Esophagus (tissue), 2 donors: ENCODE measurements around the gene UFD1. TPM values are rescaled to one million over a fixed set of nuclear protein-coding genes. Genes with fewer than 3 reads are reported as not detected.

Experiments used
- H3K27ac ChIP-seq, 2 donors: one replicate each; pipeline ENCODE4 v1.5.1; 2013; ENCODE audit warnings: low read depth in 2 of 2, mild to moderate bottlenecking in 2 of 2, inconsistent platforms in 1 of 2, low read length in 1 of 2, moderate library complexity in 1 of 2
- H3K27me3 ChIP-seq, 2 donors: one replicate each; pipeline ENCODE4 v1.6.1; 2013; ENCODE audit warnings: low read length in 2 of 2, control low read depth in 1 of 2, mild to moderate bottlenecking in 1 of 2; ENCODE audit not compliant: insufficient read depth in 2 of 2, control insufficient read depth in 1 of 2
- H3K36me3 ChIP-seq, 2 donors: one replicate each; pipeline ENCODE4 v1.6.1; 2013; ENCODE audit warnings: low read length in 1 of 2; ENCODE audit not compliant: control insufficient read depth in 2 of 2, insufficient read depth in 2 of 2
- H3K4me1 ChIP-seq, 2 donors: one replicate each; pipeline ENCODE4 v1.6.1; 2013; ENCODE audit warnings: low read length in 1 of 2; ENCODE audit not compliant: control insufficient read depth in 2 of 2, insufficient read depth in 2 of 2
- H3K4me3 ChIP-seq, 2 donors: one replicate each; pipeline ENCODE4 v1.5.1; 2013; ENCODE audit warnings: low read length in 2 of 2, mild to moderate bottlenecking in 2 of 2, low read depth in 1 of 2, moderate library complexity in 1 of 2
- H3K9me3 ChIP-seq, 2 donors: one replicate each; pipeline ENCODE4 v1.6.1; 2013; ENCODE audit warnings: mild to moderate bottlenecking in 2 of 2, low read depth in 1 of 2, low read length in 1 of 2, moderate library complexity in 1 of 2; ENCODE audit not compliant: control insufficient read depth in 2 of 2, insufficient read depth in 1 of 2
- whole genome bisulfite sequencing, 2 donors: extraction: QIAGEN DNeasy Blood & Tissue Kit; methylation state at CpG; one replicate each; pipeline ENCODE4 v1.1.7; 2013; 5-methylcytosine and 5-hydroxymethylcytosine counted together
- polyA plus RNA-seq, 2 donors: library from polyadenylated mRNA; stranded (reverse); fragments of 200-250 nt; gene quantifications; one replicate each; pipeline ENCODE4 v1.2.3, GENCODE V29; 2013
- donor health status: healthy with polysubstance abuse.
- donor health status: Bipolar disorder and iron deficiency.

UFD1 gene
- polyA plus RNA-seq, 2 donors, result 59.7 to 78.3 TPM

DNA sequence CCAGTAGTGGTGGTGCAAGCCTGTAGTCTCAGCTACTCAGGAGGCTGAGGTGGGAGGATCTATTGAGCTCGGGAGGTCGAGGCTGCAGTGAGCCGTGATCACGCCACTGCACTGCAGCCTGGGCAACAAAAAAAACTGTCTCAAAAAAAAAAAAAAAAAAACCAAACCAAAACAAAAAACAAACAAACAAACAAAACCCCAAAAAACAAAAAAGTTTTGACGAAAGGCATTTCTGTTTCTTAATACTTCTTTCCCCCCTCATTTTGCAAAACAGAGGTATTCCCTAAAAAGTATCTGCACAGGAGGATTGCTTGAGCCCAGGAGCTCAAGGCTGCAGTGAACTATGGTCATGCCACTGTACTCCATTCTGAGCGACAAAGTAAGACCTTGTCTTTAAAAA is 58.7 kb downstream of the UFD1 start:
- 91 to 93% methylated on average over 6 of the region's 6 CpGs for WGBS, 2 donors
- Histone ChIP-seq H3K27ac (no peak overlapping the region), H3K27me3 (no peaks in the 10 kb centered on the region), H3K9me3 (no peaks in the 10 kb centered on the region), H3K36me3 (no peaks in the 10 kb centered on the region), H3K4me1 (peaks cover 0 to 8% of the 10 kb centered on the region in 2 donors), H3K4me3 (no peak overlapping the region)

DNA sequence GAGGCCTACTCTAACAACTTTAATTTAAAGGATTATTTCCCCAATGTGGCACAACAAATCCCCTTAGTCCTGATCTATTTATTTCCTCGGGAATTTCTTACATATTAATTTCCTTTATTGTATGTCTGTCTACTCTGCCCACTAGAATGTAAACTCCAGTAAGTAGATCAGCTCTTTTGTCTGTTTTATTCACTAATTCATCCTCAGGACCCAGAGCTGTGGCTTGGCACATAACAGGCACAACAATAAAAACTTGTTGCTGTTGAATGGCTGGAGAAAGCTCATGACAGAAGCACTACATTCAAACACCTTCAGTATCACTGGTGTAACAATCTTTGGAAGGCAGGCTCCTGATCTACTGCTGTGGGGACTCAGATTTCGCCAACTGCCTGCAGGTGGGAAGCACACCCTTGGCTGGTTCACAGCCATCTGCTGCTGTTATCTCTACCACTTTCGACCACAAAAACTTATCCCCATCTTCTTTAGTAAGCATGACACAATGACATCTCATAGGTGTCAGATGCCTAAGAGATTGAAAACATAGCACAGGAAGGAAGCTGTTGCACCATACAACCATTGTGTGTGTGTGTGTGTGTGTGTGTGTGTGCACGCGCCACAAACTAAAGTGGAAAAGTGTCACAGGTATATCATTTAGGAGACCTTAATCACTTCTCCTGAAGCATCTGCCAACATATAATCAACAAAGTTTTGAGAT is 59.4 kb downstream of the UFD1 start:
- no peaks in the 10 kb centered on the region for H3K27me3 ChIP-seq
- no peaks in the 10 kb centered on the region for H3K9me3 ChIP-seq
- no peak overlapping the region for H3K4me3 ChIP-seq
- WGBS, 2 donors, result 73 to 74% methylated on average over 5 of the region's 5 CpGs
- no peak overlapping the region for H3K27ac ChIP-seq
- H3K4me1 ChIP-seq, result peaks cover 0 to 8% of the 10 kb centered on the region in 2 donors
- no peaks in the 10 kb centered on the region for H3K36me3 ChIP-seq

DNA sequence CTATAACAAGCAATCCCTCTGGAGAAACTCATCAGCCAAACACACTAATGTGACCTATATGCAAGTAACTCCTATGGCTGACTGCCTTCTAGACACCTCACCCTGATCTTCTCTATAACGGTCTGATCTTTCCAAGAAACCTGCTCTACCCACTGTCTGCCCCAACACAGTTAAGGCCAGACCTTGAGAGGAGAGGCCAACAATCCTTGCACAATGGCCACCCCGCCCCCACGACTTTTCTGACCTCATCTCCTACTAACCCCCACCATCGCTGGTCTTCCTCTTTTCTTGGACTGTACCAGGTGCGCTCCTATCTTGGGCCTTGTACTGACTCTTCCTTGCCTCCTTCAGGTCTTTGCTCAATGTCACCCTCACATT is 59.9 kb downstream of the UFD1 start:
- H3K36me3 ChIP-seq, result no peaks in the 10 kb centered on the region
- no peak overlapping the region for H3K27ac ChIP-seq
- H3K27me3 ChIP-seq, result no peaks in the 10 kb centered on the region
- WGBS, 2 donors, result 78 to 79% methylated on average over 5 of the region's 5 CpGs
- peaks cover 0 to 8% of the 10 kb centered on the region in 2 donors for H3K4me1 ChIP-seq
- H3K4me3 ChIP-seq, result no peak overlapping the region
- H3K9me3 ChIP-seq, result no peaks in the 10 kb centered on the region

DNA sequence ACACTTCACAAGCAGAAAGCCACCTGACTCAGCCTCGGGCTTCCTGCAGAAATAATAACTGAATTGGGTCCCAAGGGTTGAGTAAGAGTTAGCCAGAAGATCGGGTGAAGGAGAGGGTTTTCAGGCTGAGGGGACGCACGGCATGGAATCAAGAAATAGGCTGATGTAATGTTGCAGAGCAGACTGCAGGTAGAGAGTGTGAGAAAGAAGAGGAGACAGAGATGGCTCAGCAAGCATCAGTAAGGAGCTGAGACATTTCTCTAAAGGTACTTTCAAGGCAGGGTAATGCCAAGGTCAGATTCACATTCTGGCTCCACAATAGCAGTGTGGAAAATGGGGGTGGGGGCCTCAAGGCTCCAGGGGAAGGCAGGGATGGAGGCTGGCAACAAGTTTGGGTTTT is 66.1 kb downstream of the UFD1 start:
- H3K4me3 ChIP-seq, result no peak overlapping the region
- peaks cover 0 to 6% of the 10 kb centered on the region in 2 donors for H3K36me3 ChIP-seq
- no peaks in the 10 kb centered on the region for H3K9me3 ChIP-seq
- WGBS, 2 donors, result 88 to 92% methylated on average over 4 of the region's 4 CpGs
- H3K27ac ChIP-seq, result no peak overlapping the region
- peaks cover 0 to 3% of the 10 kb centered on the region in 2 donors for H3K4me1 ChIP-seq
- H3K27me3 ChIP-seq, result no peaks in the 10 kb centered on the region

- Histone ChIP-seq H3K9me3 (no peaks in the 10 kb centered on the region), H3K36me3 (peaks cover 0 to 10% of the 10 kb centered on the region in 2 donors), H3K27ac (no peak overlapping the region), H3K4me1 (peaks cover 0 to 3% of the 10 kb centered on the region in 2 donors), H3K27me3 (no peaks in the 10 kb centered on the region), H3K4me3 (no peak overlapping the region)
- 84 to 93% methylated on average over 4 of the region's 4 CpGs for WGBS, 2 donors
Measured at GRCh38 chr22:19412478-19412877, 66.5 kb downstream of the UFD1 start.

DNA sequence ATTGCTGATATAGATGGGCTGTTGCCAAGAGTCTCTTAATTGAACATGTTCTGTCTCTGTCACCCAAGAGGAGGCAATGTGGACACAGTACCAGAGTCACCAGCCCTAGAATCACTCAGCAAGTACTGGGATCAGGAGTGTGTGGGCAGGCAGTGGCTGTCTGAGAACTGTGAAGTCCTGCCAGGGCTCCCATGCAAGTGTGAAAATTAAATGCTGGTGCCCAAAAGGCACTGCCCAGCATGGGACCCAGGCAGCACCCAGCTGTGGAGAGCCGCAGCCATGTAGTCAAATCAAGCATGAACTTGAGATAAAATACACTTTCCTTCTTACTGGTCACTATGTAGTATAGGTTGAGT is 67.3 kb downstream of the UFD1 start:
- WGBS, 2 donors, result 96 to 100% methylated on average over 1 of the region's 1 CpG
- Histone ChIP-seq H3K9me3 (no peaks in the 10 kb centered on the region), H3K27me3 (no peaks in the 10 kb centered on the region), H3K27ac (no peak overlapping the region), H3K4me3 (no peak overlapping the region), H3K4me1 (peaks cover 0 to 3% of the 10 kb centered on the region in 2 donors), H3K36me3 (peaks cover 3 to 10% of the 10 kb centered on the region in 2 donors)

GRCh38 chr22:19410941-19411689 is 67.9 kb downstream of the UFD1 start:
- no peak overlapping the region for H3K27ac ChIP-seq
- no peaks in the 10 kb centered on the region for H3K27me3 ChIP-seq
- WGBS, 2 donors, result 93 to 94% methylated on average over 6 of the region's 6 CpGs
- H3K9me3 ChIP-seq, result no peaks in the 10 kb centered on the region
- peaks cover 0 to 3% of the 10 kb centered on the region in 2 donors for H3K4me1 ChIP-seq
- H3K36me3 ChIP-seq, result peaks cover 7 to 13% of the 10 kb centered on the region in 2 donors
- no peak overlapping the region for H3K4me3 ChIP-seq

- H3K36me3 ChIP-seq, result peaks cover 7 to 24% of the 10 kb centered on the region in 2 donors
- no peak overlapping the region for H3K4me3 ChIP-seq
- H3K9me3 ChIP-seq, result no peaks in the 10 kb centered on the region
- WGBS, 2 donors, result 75 to 86% methylated on average over 16 of the region's 16 CpGs
- no peak overlapping the region for H3K27ac ChIP-seq
- H3K4me1 ChIP-seq, result no peaks in the 10 kb centered on the region
- no peaks in the 10 kb centered on the region for H3K27me3 ChIP-seq
Measured at GRCh38 chr22:19407649-19408606, 71.1 kb downstream of the UFD1 start.

DNA sequence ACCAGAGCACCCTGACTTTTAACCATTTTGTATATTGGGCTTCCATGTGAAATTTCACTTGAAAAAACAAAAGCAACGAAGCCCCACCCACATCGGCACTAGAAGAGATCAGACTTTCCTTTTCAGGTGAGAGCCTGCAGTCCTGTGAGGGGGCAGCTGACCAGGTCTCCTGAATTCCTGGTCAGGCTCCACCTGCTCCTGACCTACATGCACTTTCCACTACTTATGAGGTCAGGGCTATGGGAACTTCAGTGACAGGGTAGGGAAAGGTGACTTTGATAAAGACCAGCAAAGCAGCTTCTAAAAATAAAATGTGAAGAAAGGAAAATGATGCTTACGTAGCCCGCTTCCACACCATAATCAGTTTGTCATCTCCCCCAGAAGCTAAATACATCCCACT is 72.1 kb downstream of the UFD1 start:
- H3K4me3 ChIP-seq, result no peak overlapping the region
- H3K27ac ChIP-seq, result no peak overlapping the region
- 95 to 99% methylated on average over 4 of the region's 4 CpGs for WGBS, 2 donors
- H3K4me1 ChIP-seq, result no peaks in the 10 kb centered on the region
- H3K27me3 ChIP-seq, result no peaks in the 10 kb centered on the region
- H3K9me3 ChIP-seq, result no peaks in the 10 kb centered on the region
- peaks cover 7 to 24% of the 10 kb centered on the region in 2 donors for H3K36me3 ChIP-seq
